ENCODE data around the gene KIF12.
A peak's percentile ranks its signal among the peaks of the same experiment; 100 is the strongest.

The KIF12 gene

DNA sequence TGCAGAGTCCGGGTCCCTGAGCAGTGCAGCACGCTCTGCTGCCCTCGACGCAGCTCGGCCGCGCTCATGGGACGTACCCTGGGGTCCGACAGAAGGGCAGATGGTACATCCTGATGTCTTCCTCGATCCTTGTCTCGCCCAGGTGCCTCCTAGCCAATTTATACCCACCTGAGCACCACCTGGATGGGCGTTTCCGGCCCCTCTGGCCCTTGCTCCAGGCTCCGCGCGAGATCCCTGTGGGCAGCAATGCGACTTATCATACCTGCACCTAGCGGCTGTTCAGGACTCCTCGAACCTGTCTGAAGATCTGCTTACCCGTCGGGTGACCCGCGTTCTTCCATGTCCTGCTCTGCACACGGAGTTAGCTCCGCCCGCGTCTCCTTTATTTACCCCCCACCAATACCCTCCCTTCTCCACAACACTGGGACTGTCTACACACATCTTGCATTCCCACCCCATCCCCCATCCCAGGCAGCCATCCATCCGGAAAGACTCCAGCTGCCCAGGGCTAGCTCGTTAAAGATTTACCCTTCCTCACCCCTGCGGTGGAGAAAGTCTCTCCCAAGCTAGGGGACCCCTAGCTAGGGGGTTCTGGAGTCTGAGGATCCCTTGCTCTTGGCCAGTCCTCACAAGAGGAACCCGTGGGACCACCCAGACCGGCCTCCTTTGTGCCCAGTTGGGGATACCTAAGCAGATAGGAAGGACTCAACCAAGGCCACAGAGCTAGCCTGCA is at the start of gene KIF12:
Gene KIF12 (minus strand): TSS at position 357 of the 733 bp plus-strand sequence. CDS start 16 bp downstream, at position 341.
- no peaks in the 10 kb centered on the region for H3K4me1 ChIP-seq (ENCODE audit: control insufficient read depth, insufficient read depth, low read length)
- peaks cover 26% of the 10 kb centered on the region for H3K9me3 ChIP-seq (ENCODE audit: control insufficient read depth, low read length)
- no peaks in the 10 kb centered on the region for H3K36me3 ChIP-seq (ENCODE audit: control insufficient read depth, insufficient read depth, low read length, severe bottlenecking)
- no peak for DNase-seq (ENCODE audit: low read depth)
- no peak within 1 kb of the TSS for H3K9ac ChIP-seq (ENCODE audit: low read length)
- peaks cover 24% of the 10 kb centered on the region for H3K27me3 ChIP-seq (replicated peaks; ENCODE audit: control insufficient read depth, insufficient read depth, low read length)
- H3K4me3 ChIP-seq (ENCODE audit: low read length) = no peak within 1 kb of the TSS

DNA sequence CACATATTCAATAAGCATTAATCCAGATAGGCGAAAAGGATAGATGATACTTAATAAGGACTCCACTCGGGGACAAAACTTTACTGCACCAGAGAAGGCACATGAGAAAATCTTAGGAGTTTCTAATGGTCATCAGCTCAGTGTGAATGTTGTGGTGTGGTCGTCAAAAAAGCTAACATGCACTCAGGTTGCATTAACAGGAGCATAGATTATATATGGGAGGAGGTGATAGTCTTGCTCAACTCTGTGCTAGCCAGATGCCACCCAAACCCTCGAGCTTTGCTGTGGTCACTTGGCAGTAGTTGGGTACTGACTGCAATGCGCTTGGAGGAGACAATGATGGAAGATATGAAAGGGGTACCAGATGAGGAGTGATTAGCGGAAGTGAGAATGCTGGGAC is 47.6 kb upstream of the KIF12 start:
- Histone ChIP-seq H3K4me3 (ENCODE audit: low read length) (no peak overlapping the region), H3K9me3 (ENCODE audit: control insufficient read depth, low read length) (peaks cover 3% of the 10 kb centered on the region), H3K4me1 (ENCODE audit: control insufficient read depth, insufficient read depth, low read length) (peaks cover 11% of the 10 kb centered on the region), H3K9ac (ENCODE audit: low read length) (no peak overlapping the region), H3K36me3 (ENCODE audit: control insufficient read depth, insufficient read depth, low read length, severe bottlenecking) (no peaks in the 10 kb centered on the region), H3K27me3 (replicated peaks; ENCODE audit: control insufficient read depth, insufficient read depth, low read length) (peaks cover 40% of the 10 kb centered on the region)
- DNase-seq (ENCODE audit: low read depth) = no peak

DNA sequence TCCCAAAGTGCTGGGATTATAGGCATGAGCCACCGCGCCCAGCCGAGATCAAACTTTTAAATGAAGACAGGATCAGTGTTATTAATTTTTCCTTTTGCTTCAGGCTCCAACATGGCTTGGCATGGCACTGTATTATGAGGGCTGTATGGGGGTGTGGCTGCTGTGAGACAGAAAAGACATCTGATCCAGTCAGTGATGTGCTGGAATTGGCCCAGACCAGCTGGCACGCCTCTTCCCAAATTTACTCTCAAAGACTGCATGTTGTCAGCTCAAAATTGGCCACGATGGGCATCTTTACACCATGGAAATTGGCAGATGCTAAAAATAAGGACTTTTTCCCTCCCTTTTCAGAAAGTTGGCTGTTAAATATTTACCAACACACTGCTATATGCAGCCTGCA is 44.1 kb upstream of the KIF12 start:
- no peaks in the 10 kb centered on the region for H3K36me3 ChIP-seq (ENCODE audit: control insufficient read depth, insufficient read depth, low read length, severe bottlenecking)
- peaks cover 40% of the 10 kb centered on the region for H3K27me3 ChIP-seq (replicated peaks; ENCODE audit: control insufficient read depth, insufficient read depth, low read length)
- no peak overlapping the region for H3K4me3 ChIP-seq (ENCODE audit: low read length)
- peaks cover 3% of the 10 kb centered on the region for H3K9me3 ChIP-seq (ENCODE audit: control insufficient read depth, low read length)
- DNase-seq (ENCODE audit: low read depth) = no peak
- H3K4me1 ChIP-seq (ENCODE audit: control insufficient read depth, insufficient read depth, low read length) = peaks cover 30% of the 10 kb centered on the region
- H3K9ac ChIP-seq (ENCODE audit: low read length) = no peak overlapping the region

DNA sequence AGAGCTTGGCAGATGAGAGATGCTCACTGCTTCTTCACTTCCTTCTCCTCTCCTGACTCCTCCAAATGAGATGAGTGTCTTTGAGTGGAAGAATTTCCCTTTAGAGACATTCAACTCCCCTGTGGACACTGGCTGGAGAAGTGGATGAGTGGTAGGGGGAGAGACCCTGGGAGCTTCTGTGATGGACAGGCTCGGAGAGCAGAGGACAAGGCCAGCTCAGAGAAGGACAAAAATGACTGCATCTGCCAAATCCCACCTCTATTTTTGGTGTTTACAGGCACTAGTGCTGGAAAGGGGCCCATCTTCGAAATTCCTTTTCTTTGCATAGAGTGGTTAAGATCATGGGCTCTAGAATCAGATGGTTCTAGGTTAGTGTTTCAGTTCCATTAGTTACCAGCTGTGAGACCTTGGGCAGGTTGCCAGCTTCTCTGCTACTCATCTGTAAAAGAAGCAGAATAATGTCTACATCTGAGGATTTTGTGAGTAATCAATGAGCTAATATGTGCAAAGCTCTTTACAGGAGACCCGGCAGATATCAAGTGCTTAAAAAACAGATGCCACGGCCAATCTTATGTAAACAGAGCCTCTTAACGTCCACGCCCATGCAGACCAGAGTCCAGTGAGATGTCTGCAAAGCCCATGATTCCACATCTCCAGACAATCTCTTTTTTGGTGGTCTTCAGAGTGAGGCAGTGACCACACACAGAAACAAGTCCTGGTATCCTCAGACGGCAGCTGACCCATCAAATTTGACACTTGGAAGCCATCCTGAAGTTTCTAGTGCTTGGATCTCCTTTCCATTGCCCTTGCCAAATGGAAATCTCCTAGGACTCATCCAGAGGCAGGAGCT is 42.7 kb upstream of the KIF12 start:
- Histone ChIP-seq H3K36me3 (ENCODE audit: control insufficient read depth, insufficient read depth, low read length, severe bottlenecking) (no peaks in the 10 kb centered on the region), H3K4me3 (ENCODE audit: low read length) (no peak overlapping the region), H3K9ac (ENCODE audit: low read length) (no peak overlapping the region), H3K9me3 (ENCODE audit: control insufficient read depth, low read length) (peaks cover 9% of the 10 kb centered on the region), H3K27me3 (replicated peaks; ENCODE audit: control insufficient read depth, insufficient read depth, low read length) (peaks cover 46% of the 10 kb centered on the region), H3K4me1 (ENCODE audit: control insufficient read depth, insufficient read depth, low read length) (peaks cover 35% of the 10 kb centered on the region)
- peak; percentile 46 for DNase-seq (ENCODE audit: low read depth)

DNA sequence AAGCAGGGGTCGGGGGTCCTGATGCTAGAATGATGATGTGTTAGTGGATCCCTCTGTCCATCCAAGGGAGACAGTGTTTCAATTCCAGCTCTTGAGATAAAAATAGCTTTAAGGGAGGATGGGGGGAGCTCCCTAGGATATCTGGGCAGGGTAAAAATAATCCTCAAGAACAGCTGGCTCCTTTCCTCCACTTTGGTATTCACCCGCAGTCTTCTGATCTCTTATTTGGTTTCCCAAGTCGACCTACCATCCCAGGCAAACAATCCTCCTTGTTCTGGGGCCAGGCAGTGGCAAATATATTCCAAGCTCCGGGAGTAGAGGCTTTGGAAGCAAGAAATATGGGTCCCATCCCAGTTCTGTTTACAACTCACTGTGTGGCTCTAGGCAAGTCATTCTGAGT is 41.8 kb upstream of the KIF12 start:
- Histone ChIP-seq H3K9ac (ENCODE audit: low read length) (no peak overlapping the region), H3K4me1 (ENCODE audit: control insufficient read depth, insufficient read depth, low read length) (peaks cover 35% of the 10 kb centered on the region), H3K27me3 (replicated peaks; ENCODE audit: control insufficient read depth, insufficient read depth, low read length) (peaks cover 37% of the 10 kb centered on the region), H3K9me3 (ENCODE audit: control insufficient read depth, low read length) (peaks cover 9% of the 10 kb centered on the region), H3K4me3 (ENCODE audit: low read length) (no peak overlapping the region), H3K36me3 (ENCODE audit: control insufficient read depth, insufficient read depth, low read length, severe bottlenecking) (no peaks in the 10 kb centered on the region)
- no peak for DNase-seq (ENCODE audit: low read depth)

DNA sequence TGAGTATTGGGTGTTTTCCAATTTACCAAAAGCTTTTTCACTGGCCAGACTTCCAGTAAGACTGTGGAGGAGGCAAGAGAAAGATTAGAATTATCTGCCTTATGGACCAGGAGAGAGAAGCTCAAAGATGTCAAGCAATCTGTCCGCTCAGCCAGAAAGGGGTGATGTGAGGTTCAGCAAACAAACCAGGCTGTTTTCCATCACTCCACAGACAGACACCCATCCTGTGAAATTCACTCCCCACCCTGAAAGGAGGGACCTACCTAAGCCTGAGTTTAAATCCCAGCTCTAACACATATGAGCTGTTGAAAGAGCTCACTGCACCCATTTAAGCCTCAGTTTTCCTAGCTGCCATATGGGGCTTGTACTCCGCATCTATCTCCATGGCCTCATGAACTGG is 41.3 kb upstream of the KIF12 start:
- DNase-seq (ENCODE audit: low read depth) = no peak
- no peaks in the 10 kb centered on the region for H3K36me3 ChIP-seq (ENCODE audit: control insufficient read depth, insufficient read depth, low read length, severe bottlenecking)
- H3K9me3 ChIP-seq (ENCODE audit: control insufficient read depth, low read length) = peaks cover 9% of the 10 kb centered on the region
- H3K4me3 ChIP-seq (ENCODE audit: low read length) = no peak overlapping the region
- H3K4me1 ChIP-seq (ENCODE audit: control insufficient read depth, insufficient read depth, low read length) = peaks cover 35% of the 10 kb centered on the region
- peaks cover 35% of the 10 kb centered on the region for H3K27me3 ChIP-seq (replicated peaks; ENCODE audit: control insufficient read depth, insufficient read depth, low read length)
- no peak overlapping the region for H3K9ac ChIP-seq (ENCODE audit: low read length)

DNA sequence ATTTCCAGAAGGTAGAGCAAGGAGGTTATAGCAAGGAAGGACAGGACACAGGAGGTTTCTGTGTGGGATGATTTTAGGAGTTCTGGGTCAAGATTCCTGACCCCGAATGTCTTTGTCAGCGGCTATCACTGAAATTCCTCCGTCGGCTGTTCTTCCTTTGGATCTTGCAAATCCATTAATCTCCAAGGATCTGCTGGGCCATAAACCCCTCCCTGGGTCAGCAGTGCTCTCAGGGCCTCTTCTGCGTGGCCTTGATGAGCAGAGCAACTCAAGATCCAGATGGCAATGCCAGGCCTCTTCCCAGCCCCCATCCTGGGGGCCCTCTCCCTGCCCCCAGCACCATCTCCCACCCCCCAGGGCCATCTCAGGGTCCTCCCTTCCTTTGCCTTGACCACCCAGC is 40.0 kb upstream of the KIF12 start:
- no peak overlapping the region for H3K9ac ChIP-seq (ENCODE audit: low read length)
- H3K36me3 ChIP-seq (ENCODE audit: control insufficient read depth, insufficient read depth, low read length, severe bottlenecking) = no peaks in the 10 kb centered on the region
- no peak overlapping the region for H3K4me3 ChIP-seq (ENCODE audit: low read length)
- no peak for DNase-seq (ENCODE audit: low read depth)
- H3K27me3 ChIP-seq (replicated peaks; ENCODE audit: control insufficient read depth, insufficient read depth, low read length) = peaks cover 27% of the 10 kb centered on the region
- H3K9me3 ChIP-seq (ENCODE audit: control insufficient read depth, low read length) = peaks cover 9% of the 10 kb centered on the region
- H3K4me1 ChIP-seq (ENCODE audit: control insufficient read depth, insufficient read depth, low read length) = peaks cover 35% of the 10 kb centered on the region

DNA sequence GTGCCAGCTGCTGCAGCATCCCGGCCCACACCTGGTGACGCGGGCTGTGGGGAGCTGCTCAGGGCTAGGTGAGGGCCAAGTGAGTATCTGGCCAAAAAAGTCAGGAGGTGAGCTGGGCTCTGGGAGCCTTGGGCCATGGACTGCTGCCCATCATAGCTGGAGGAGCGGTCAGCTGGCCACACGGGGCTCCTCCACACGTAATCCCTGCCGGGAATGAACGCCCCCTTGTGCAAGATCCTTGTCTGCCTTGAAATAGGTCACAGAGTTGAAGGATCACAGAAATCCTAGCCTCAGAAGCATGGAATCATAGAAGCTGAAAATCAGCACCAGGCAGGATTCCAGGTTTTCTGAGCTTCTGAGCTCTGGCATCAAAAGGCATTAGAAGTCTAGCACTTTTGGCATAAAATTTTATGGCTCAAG is 39.5 kb upstream of the KIF12 start:
- Histone ChIP-seq H3K27me3 (replicated peaks; ENCODE audit: control insufficient read depth, insufficient read depth, low read length) (peaks cover 27% of the 10 kb centered on the region), H3K4me1 (ENCODE audit: control insufficient read depth, insufficient read depth, low read length) (peaks cover 35% of the 10 kb centered on the region), H3K9me3 (ENCODE audit: control insufficient read depth, low read length) (peaks cover 9% of the 10 kb centered on the region), H3K9ac (ENCODE audit: low read length) (no peak overlapping the region), H3K4me3 (ENCODE audit: low read length) (no peak overlapping the region), H3K36me3 (ENCODE audit: control insufficient read depth, insufficient read depth, low read length, severe bottlenecking) (no peaks in the 10 kb centered on the region)
- DNase-seq (ENCODE audit: low read depth) = peak; percentile 12

DNA sequence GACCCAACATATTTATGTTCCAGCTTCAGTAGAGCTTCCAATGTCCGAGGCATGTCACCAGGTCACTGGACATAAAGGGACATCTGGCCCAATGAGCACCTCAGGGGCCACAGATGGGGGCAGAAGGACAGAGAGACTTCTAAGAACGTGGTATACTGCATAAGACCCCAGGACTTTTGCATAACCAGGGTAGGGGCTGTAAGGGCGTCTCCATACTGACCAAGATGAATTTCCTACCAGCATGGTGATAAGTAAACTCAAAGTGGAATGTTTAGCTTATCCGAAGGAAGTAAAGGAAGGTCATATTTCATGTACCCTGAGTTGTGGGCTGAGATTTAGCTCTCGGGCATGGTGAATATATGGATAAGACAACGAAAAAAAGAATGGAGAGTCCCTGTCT is 38.7 kb upstream of the KIF12 start:
- no peak overlapping the region for H3K9ac ChIP-seq (ENCODE audit: low read length)
- H3K27me3 ChIP-seq (replicated peaks; ENCODE audit: control insufficient read depth, insufficient read depth, low read length) = peaks cover 27% of the 10 kb centered on the region
- no peaks in the 10 kb centered on the region for H3K36me3 ChIP-seq (ENCODE audit: control insufficient read depth, insufficient read depth, low read length, severe bottlenecking)
- DNase-seq (ENCODE audit: low read depth) = no peak
- no peak overlapping the region for H3K4me3 ChIP-seq (ENCODE audit: low read length)
- peaks cover 6% of the 10 kb centered on the region for H3K9me3 ChIP-seq (ENCODE audit: control insufficient read depth, low read length)
- peaks cover 35% of the 10 kb centered on the region for H3K4me1 ChIP-seq (ENCODE audit: control insufficient read depth, insufficient read depth, low read length)

DNA sequence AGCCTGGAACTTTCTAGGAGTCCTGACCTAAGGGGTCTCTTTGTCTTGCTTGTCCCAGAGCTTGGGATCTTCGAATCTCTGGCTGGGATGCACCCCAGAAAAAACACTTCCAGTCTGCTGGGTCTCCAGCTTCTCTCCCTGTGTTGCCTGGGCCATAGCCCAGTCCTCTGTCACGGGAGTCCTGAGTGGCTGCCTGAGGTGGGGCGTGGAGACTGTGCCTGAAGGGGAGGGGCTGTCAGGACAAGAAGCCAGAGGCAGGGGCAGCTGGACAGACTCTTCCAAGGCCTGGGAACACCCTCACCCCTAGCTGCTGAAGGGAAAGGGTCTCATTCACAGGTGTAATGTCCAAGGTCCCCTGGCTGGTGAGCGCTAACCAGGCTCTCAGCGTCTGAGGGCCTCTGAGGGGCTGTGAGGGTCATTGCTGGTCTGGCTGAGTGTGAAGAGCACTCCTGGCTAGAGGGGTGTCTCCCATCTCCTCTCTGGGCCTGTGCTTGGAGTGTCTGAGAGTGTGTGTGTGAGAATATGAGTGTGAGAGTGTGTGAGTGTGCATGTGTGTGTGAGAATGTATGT is 35.8 kb upstream of the KIF12 start:
- DNase-seq (ENCODE audit: low read depth) = no peak
- no peaks in the 10 kb centered on the region for H3K36me3 ChIP-seq (ENCODE audit: control insufficient read depth, insufficient read depth, low read length, severe bottlenecking)
- H3K9me3 ChIP-seq (ENCODE audit: control insufficient read depth, low read length) = peaks cover 6% of the 10 kb centered on the region
- H3K4me3 ChIP-seq (ENCODE audit: low read length) = no peak overlapping the region
- H3K27me3 ChIP-seq (replicated peaks; ENCODE audit: control insufficient read depth, insufficient read depth, low read length) = peaks cover 26% of the 10 kb centered on the region
- no peak overlapping the region for H3K9ac ChIP-seq (ENCODE audit: low read length)
- H3K4me1 ChIP-seq (ENCODE audit: control insufficient read depth, insufficient read depth, low read length) = peaks cover 20% of the 10 kb centered on the region

DNA sequence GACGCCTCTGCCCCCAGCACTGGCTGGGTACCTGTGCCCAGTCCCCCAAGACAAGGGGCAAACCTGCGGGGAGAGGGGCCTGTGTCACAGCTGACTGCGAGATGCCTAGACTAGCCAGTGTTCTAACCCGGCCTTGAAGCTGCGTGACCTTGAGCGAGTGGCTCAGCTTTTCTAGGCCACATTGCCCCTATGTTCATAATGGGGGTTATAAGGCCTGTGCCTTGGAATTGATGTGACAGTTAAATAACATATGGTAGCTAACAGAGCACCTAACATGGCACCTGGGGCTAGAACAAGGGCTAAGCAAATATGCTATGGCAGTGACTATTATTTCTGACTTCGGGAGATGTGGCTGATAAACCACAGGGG is 33.4 kb upstream of the KIF12 start:
- Histone ChIP-seq H3K9me3 (ENCODE audit: control insufficient read depth, low read length) (peaks cover 13% of the 10 kb centered on the region), H3K9ac (ENCODE audit: low read length) (no peak overlapping the region), H3K36me3 (ENCODE audit: control insufficient read depth, insufficient read depth, low read length, severe bottlenecking) (no peaks in the 10 kb centered on the region), H3K4me1 (ENCODE audit: control insufficient read depth, insufficient read depth, low read length) (no peaks in the 10 kb centered on the region), H3K27me3 (replicated peaks; ENCODE audit: control insufficient read depth, insufficient read depth, low read length) (peaks cover 37% of the 10 kb centered on the region), H3K4me3 (ENCODE audit: low read length) (no peak overlapping the region)
- DNase-seq (ENCODE audit: low read depth) = no peak
